Endometrial microvascular endothelial cells (primary cell): ENCODE data around the gene ZC3H12D. TPM values are rescaled to one million over a fixed set of nuclear protein-coding genes. Genes with fewer than 3 reads are reported as not detected.

ENCODE experiments used
- in situ Hi-C: cut with HindIII; loops from 2 replicates; pipeline ENCODE4 v1.10.0; 2017; ENCODE audit warnings: low sequenced_read_pairs, low pct_unique_long_range_greater_than_20kb; ENCODE audit errors: inconsistent ontology term
- total RNA-seq: library from RNA; depleted of rRNA; stranded (reverse); fragments of >200 nt; gene quantifications from one replicate; pipeline ENCODE4 v1.2.3, GENCODE V29; 2015; ENCODE audit errors: inconsistent ontology term

Gene ZC3H12D
- total RNA-seq, 1 donor from 2014 or later, result not detected

DNA sequence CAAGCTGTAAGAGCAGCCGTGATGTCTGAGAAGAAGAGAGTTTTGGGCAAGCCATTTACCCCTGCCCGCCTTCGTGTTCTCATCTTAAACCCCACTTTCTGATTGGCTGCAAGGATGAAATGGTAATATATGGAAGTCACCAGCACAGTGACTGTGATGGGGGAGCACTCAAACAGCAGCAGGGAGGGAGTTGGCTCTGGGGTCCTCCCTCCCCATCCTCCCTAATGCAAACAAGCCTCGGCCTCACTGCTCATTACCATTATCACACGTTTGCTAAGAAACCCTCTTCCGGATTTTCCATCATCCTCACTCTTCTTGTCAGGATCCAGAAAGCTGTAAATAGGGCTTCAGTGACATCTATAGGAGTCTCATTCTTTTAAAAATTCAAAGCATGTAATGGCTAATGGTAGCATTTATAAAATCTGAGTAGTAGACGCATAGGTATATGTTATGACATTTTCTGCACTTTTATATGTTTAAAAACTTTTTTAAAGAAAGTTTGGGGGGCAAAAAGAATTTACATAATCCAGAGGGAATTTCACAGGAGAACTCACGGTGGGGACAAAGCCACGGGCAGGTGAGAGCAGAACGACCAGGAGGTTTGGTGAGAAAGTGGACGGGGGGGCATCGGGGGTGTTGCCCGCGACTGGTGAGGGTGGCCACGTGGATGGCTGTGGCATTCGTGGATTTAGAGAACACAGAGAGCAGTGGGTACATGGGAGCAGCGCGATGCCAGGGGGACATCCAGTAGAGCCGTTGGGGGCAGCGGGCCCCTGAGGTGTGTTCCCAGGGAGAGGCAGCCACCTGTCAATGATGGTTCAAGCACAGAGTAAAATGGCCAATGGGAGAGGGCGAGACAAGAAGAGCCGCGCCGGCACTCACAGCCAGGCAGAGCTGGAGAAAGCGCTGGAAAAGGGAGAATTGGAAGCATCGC, 55.1 kb downstream of the ZC3H12D start:
- in situ Hi-C loops, result no loop called here

- in situ Hi-C loops, result no loop called here
These were observed 56.2 kb downstream of the ZC3H12D start for GRCh38 chr6:149428606-149429005.

GRCh38 chr6:149425754-149426153, 59.1 kb downstream of the ZC3H12D start:
- in situ Hi-C loops, result no loop called here

- in situ Hi-C loops, result no loop called here
These were observed 59.6 kb downstream of the ZC3H12D start for GRCh38 chr6:149425224-149425623.

DNA sequence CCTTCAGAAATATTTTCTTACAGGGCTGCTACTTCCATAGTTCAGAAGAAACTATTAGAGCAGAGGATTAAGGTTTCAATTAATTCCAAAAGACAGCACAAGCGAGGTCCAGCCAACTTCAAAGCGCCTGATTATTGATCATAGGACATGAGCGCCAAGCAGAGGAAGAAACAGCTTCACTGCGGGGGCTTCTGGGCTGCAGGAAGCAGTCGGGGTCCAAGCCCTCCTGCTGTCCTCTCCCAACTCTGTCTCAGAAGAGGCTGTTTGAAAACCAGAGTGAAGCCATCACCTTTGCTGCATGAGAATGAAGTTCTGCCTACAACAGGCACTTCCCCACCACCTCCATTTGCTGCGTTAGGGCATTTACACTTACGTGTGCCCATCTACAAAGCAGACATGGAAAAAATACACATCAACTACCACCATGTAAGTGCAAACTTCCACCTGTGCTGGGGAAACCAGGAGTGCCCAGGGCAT, 60.8 kb downstream of the ZC3H12D start:
- in situ Hi-C loops, result no loop called here

- in situ Hi-C loops, result no loop called here
These were observed 62.2 kb downstream of the ZC3H12D start for GRCh38 chr6:149422581-149422980.

GRCh38 chr6:149421132-149421531, 63.7 kb downstream of the ZC3H12D start:
- in situ Hi-C loops, result no loop called here

GRCh38 chr6:149419696-149420404, 65.0 kb downstream of the ZC3H12D start:
- in situ Hi-C loops, result no loop called here

- in situ Hi-C loops, result no loop called here
These were observed 70.0 kb downstream of the ZC3H12D start for GRCh38 chr6:149414821-149415220.

- in situ Hi-C loops, result no loop called here
These were observed 70.8 kb downstream of the ZC3H12D start for GRCh38 chr6:149414009-149414408.

- in situ Hi-C loops, result no loop called here
These were observed 74.3 kb downstream of the ZC3H12D start for GRCh38 chr6:149410557-149410956.

- in situ Hi-C loops, result no loop called here
These were observed 75.2 kb downstream of the ZC3H12D start for GRCh38 chr6:149409617-149410016.

GRCh38 chr6:149405823-149406765, 78.7 kb downstream of the ZC3H12D start:
- in situ Hi-C loops, result no loop called here

GRCh38 chr6:149403534-149403933, 81.3 kb downstream of the ZC3H12D start:
- in situ Hi-C loops, result no loop called here

GRCh38 chr6:149400050-149400449, 84.8 kb downstream of the ZC3H12D start, which contains the start of gene SUMO4:
Gene SUMO4 (plus strand): TSS chr6:149400262. CDS start chr6:149400392, 130 bp downstream.
- in situ Hi-C loops, result no loop called here

- in situ Hi-C loops, result no loop called here
These were observed 87.4 kb downstream of the ZC3H12D start for GRCh38 chr6:149397384-149397783.
